Measurements from ENCODE around the gene SEC14L2.
"Not testable (repeated sequence)": the region's sequence is repeated elsewhere in the genome, so short reads cannot be mapped to it uniquely, and the experiment has no call there.

DNA sequence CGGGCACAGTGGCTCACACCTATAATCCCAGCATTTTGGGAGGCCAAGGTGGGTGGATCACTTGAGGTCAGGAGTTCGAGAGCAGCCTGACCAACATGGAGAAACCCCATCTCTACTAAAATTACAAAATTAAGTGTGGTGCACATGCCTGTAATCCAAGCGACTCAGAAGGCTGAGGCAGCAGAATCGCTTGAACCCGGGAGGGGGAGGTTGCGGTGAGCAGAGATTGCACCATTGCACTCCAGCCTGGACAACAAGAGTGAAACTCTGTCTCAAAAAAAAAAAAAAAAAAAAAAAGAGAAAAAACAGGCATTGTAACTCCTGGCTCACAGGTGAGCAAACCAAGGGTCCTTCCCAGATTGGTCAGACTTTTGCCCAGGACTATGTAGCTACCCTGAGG, 63.7 kb downstream of the SEC14L2 start:
- TF ChIP-seq POLR2A (IDR thresholded peaks at IDR 0.05; ENCODE audit: borderline replicate concordance, extremely low read depth, insufficient read depth, insufficient read length); YY1 (IDR thresholded peaks at IDR 0.05; ENCODE audit: extremely low read depth, insufficient replicate concordance, low read depth, low read length): not testable (repeated sequence)
- TF ChIP-seq, protein P1, sequence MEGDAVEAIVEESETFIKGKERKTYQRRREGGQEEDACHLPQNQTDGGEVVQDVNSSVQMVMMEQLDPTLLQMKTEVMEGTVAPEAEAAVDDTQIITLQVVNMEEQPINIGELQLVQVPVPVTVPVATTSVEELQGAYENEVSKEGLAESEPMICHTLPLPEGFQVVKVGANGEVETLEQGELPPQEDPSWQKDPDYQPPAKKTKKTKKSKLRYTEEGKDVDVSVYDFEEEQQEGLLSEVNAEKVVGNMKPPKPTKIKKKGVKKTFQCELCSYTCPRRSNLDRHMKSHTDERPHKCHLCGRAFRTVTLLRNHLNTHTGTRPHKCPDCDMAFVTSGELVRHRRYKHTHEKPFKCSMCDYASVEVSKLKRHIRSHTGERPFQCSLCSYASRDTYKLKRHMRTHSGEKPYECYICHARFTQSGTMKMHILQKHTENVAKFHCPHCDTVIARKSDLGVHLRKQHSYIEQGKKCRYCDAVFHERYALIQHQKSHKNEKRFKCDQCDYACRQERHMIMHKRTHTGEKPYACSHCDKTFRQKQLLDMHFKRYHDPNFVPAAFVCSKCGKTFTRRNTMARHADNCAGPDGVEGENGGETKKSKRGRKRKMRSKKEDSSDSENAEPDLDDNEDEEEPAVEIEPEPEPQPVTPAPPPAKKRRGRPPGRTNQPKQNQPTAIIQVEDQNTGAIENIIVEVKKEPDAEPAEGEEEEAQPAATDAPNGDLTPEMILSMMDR (IDR thresholded peaks at IDR 0.05 in 2 of 3, conservative IDR thresholded peaks at IDR 0.05 in 1 of 3; ENCODE audit: borderline replicate concordance in 1 of 3, insufficient read depth in 1 of 3, low read depth in 2 of 3, low read length in 2 of 3), result not testable (repeated sequence)
- TF ChIP-seq, protein P2, sequence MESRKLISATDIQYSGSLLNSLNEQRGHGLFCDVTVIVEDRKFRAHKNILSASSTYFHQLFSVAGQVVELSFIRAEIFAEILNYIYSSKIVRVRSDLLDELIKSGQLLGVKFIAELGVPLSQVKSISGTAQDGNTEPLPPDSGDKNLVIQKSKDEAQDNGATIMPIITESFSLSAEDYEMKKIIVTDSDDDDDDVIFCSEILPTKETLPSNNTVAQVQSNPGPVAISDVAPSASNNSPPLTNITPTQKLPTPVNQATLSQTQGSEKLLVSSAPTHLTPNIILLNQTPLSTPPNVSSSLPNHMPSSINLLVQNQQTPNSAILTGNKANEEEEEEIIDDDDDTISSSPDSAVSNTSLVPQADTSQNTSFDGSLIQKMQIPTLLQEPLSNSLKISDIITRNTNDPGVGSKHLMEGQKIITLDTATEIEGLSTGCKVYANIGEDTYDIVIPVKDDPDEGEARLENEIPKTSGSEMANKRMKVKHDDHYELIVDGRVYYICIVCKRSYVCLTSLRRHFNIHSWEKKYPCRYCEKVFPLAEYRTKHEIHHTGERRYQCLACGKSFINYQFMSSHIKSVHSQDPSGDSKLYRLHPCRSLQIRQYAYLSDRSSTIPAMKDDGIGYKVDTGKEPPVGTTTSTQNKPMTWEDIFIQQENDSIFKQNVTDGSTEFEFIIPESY (IDR thresholded peaks at IDR 0.05; ENCODE audit: extremely low read depth, insufficient replicate concordance, low read length), result not testable (repeated sequence)
- TF ChIP-seq, protein P3, sequence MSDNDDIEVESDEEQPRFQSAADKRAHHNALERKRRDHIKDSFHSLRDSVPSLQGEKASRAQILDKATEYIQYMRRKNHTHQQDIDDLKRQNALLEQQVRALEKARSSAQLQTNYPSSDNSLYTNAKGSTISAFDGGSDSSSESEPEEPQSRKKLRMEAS (IDR thresholded peaks at IDR 0.05), result not testable (repeated sequence)

Data from HCT116 (cell line).